Right lobe of liver (tissue), 6 donors: ENCODE results near the gene ZNF791. TPM values are rescaled to one million over a fixed set of nuclear protein-coding genes. Genes with fewer than 3 reads are reported as not detected.
A peak's percentile ranks its signal among the peaks of the same experiment; 100 is the strongest.

Source experiments
- ATAC-seq, 4 donors: fragments of 200-7000 bp; cut with Tn5 transposase; one replicate each; pipeline ENCODE4 v1.9.1; 2020; ENCODE audit warnings: mild to moderate bottlenecking in 4 of 4, moderate library complexity in 4 of 4
- DNase-seq, 3 donors: peaks; one replicate each; pipeline ENCODE4 v3.0.0-alpha.2; 2020
- H3K27ac ChIP-seq, 3 donors: fragments of 200-600 bp; one replicate each; pipeline ENCODE4 v1.8.0; 2022
- H3K27me3 ChIP-seq, 2 donors: fragments of 200-600 bp; one replicate each; pipeline ENCODE4 v1.8.0; 2022
- H3K36me3 ChIP-seq, 4 donors: fragments of 200-600 bp; sonication (generic) in 1 of 4; one replicate each; pipeline versions ENCODE4 v1.5.1 to v1.8.0; 2017 to 2022; ENCODE audit warnings: control low read depth in 1 of 4
- H3K4me1 ChIP-seq, 4 donors: fragments of 200-600 bp; sonication (generic) in 1 of 4; one replicate each; pipeline versions ENCODE4 v1.5.1 to v1.8.0; 2017 to 2022; ENCODE audit warnings: control low read depth in 1 of 4
- H3K4me3 ChIP-seq, 3 donors: fragments of 200-600 bp; one replicate each; pipeline ENCODE4 v1.8.0; 2022
- H3K9me3 ChIP-seq, 4 donors: fragments of 200-600 bp; sonication (generic) in 1 of 4; one replicate each; pipeline versions ENCODE4 v1.5.1 to v1.8.0; 2017 to 2022; ENCODE audit warnings: control low read depth in 1 of 4
- POLR2A ChIP-seq: fragments of 450-650 bp; IDR thresholded peaks from one replicate; pipeline ENCODE4 v1.6.1; 2017; ENCODE audit warnings: antibody characterized with exemption, mild to moderate bottlenecking
- WGBS: methylation state at CpG from one replicate; pipeline ENCODE4 v1.1.6; 2018; ENCODE audit warnings: low coverage, low lambda C conversion rate; ENCODE audit not compliant: insufficient coverage; ENCODE audit errors: missing lambda C conversion rate; 5-methylcytosine and 5-hydroxymethylcytosine counted together
- intact Hi-C, 2 donors: fragments of 100-400 bp; cut with DNase I; formaldehyde crosslinking; loops; one replicate each; pipeline versions ENCODE4 v1.11.2 to v1.14.1; 2022
- total RNA-seq, 6 experiments: library from RNA; depleted of rRNA in 2 of 6; stranded (reverse); fragments of >200 nt in 2 of 6; fragmentation: NEBNext Ultra II Directional in 3 of 6; extraction: Animal tissue kit (Norgen Biotek cat#: 25700) in 3 of 6; gene quantifications; one replicate each; pipeline versions ENCODE4 v1.1.0 to v1.2.4, GENCODE V29; 2016 to 2023
- TF ChIP-seq, protein P1 (sequence below), 4 donors: fragments of 200-600 bp in 3 of 4; fragments of 450-650 bp in 1 of 4; IDR thresholded peaks; one replicate each; pipeline versions ENCODE4 v1.5.1 to v1.8.0; 2016 to 2022; ENCODE audit warnings: antibody characterized with exemption in 4 of 4, mild to moderate bottlenecking in 2 of 4
- donor health status: DM: no; HTN: yes; CAD: no.
- donor health status: DM: no; HTN: no; CAD: no.
- donor health status: DM: no; HTN: no; CAD: no.
- donor health status: DM: no; HTN: yes; CAD: no.
- donor health status: DM: no; HTN: yes; CAD: no.

Gene ZNF791
- total RNA-seq, 6 experiments from 2014 or later, result 5.5 to 10.7 (median 7.8) TPM

DNA sequence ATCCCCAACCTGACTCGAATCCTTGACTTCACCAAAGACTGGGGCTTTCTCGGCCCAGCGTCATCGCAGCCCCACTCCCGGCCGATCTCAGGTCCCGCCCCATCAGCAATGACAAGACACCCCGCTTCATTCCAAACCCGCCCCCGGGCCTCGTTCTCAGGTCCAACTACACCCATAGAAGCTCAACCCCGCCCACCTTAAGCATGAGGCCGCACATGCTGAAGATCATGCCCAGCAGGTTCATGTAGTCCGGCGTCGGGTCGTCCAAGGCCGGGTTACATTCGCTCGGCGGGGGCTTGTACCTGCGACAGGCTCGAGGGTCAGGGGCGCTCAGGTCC lies 58.2 kb downstream of the ZNF791 start:
- Histone ChIP-seq H3K27ac (peak overlapping the region; percentile 86 to 96 (median 93)), H3K4me3 (peak overlapping the region; percentile 55 to 83 (median 63)), H3K36me3 (peaks cover 0 to 12% (median 1%) of the 10 kb centered on the region in 4 donors), H3K27me3 (no peaks in the 10 kb centered on the region), H3K4me1 (peaks cover 0 to 28% (median 12%) of the 10 kb centered on the region in 4 donors), H3K9me3 (no peaks in the 10 kb centered on the region)
- DNase-seq (peak in 2 of 3 donors; percentile 65 to 68), ATAC-seq (peak; percentile 4 to 24 (median 10))
- TF ChIP-seq, protein P1, sequence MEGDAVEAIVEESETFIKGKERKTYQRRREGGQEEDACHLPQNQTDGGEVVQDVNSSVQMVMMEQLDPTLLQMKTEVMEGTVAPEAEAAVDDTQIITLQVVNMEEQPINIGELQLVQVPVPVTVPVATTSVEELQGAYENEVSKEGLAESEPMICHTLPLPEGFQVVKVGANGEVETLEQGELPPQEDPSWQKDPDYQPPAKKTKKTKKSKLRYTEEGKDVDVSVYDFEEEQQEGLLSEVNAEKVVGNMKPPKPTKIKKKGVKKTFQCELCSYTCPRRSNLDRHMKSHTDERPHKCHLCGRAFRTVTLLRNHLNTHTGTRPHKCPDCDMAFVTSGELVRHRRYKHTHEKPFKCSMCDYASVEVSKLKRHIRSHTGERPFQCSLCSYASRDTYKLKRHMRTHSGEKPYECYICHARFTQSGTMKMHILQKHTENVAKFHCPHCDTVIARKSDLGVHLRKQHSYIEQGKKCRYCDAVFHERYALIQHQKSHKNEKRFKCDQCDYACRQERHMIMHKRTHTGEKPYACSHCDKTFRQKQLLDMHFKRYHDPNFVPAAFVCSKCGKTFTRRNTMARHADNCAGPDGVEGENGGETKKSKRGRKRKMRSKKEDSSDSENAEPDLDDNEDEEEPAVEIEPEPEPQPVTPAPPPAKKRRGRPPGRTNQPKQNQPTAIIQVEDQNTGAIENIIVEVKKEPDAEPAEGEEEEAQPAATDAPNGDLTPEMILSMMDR (IDR thresholded peaks at IDR 0.05), result no peak
- peak; percentile 16 for TF ChIP-seq POLR2A
- 0% methylated on average over 21 of the region's 24 CpGs for WGBS
- intact Hi-C loops, result loop anchor here in 1 of 2 donors (10.0 kb wide), 1 partner anchor 104 kb away; no protein-coding TSS in a partner anchor

- WGBS, result 0% methylated on average over 23 of the region's 64 CpGs
- Histone ChIP-seq H3K36me3 (peaks cover 0 to 19% (median 5%) of the 10 kb centered on the region in 4 donors), H3K27me3 (no peaks in the 10 kb centered on the region)
Measured at GRCh38 chr19:12669270-12670158, 58.8 kb downstream of the ZNF791 start.

DNA sequence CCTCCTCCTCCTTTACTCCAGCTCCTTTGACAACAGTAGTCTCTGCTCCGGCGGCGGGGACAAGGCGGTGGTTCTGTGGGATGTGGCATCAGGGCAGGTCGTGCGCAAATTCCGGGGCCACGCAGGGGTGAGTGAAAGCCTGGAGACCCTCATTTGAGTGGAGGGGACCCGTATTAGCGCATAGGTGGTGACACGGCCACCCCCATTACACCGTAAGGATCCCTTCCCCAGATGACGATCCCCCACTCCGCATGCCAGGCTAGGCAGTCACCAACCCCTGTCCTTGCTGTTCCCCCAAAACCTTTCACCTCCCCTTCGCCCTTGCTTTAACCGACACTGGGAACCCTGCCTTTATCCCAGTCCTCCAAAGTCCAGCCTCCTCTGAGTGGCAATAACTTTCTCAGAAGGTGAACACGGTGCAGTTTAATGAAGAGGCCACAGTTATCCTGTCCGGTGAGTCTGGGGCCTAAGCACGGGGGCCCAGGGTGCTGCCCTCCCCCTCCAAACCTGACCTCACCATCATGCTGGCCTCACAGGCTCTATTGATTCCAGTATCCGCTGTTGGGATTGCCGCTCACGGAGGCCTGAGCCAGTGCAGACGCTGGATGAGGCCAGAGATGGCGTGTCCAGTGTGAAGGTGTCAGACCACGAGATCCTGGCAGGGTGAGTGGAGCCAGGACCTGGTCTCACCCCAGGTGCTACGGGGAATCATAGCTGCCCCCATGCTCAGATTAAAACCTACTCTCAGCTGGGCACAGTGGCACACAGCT lies 59.6 kb downstream of the ZNF791 start:
- peaks cover 0 to 28% (median 12%) of the 10 kb centered on the region in 4 donors for H3K4me1 ChIP-seq
- H3K9me3 ChIP-seq, result no peaks in the 10 kb centered on the region
- TF ChIP-seq, protein P1 (IDR thresholded peaks at IDR 0.05), result no peak
- no peak for TF ChIP-seq POLR2A
- no peak for DNase-seq
- peak overlapping the region in 2 of 3 donors; percentile 86 to 96 for H3K27ac ChIP-seq
- H3K36me3 ChIP-seq, result peaks cover 0 to 27% (median 7%) of the 10 kb centered on the region in 4 donors
- H3K4me3 ChIP-seq, result peak overlapping the region; percentile 55 to 83 (median 63)
- intact Hi-C loops, result loop anchor here in 1 of 2 donors (5.0 kb wide), 1 partner anchor 108 kb away; no protein-coding TSS in a partner anchor
- no peak for ATAC-seq
- 56% methylated on average over 7 of the region's 26 CpGs for WGBS
- H3K27me3 ChIP-seq, result no peaks in the 10 kb centered on the region

More at GRCh38 chr19:12669270-12670158, 58.8 kb downstream of the ZNF791 start:
- peak; percentile 69 to 78 (median 72) for ATAC-seq
- Histone ChIP-seq H3K9me3 (no peaks in the 10 kb centered on the region), H3K4me1 (peaks cover 0 to 28% (median 12%) of the 10 kb centered on the region in 4 donors), H3K27ac (peak overlapping the region; percentile 86 to 96 (median 93)), H3K4me3 (peak overlapping the region; percentile 55 to 83 (median 63))
- intact Hi-C loops, result loop anchor here (5.0 to 10.0 kb wide), 2 partner anchors 105 to 107 kb away; no protein-coding TSS in a partner anchor
- DNase-seq, result peak; percentile 77 to 84 (median 83)
- TF ChIP-seq, protein P1 (IDR thresholded peaks at IDR 0.05), result no peak
- TF ChIP-seq POLR2A, result peak; percentile 5

DNA sequence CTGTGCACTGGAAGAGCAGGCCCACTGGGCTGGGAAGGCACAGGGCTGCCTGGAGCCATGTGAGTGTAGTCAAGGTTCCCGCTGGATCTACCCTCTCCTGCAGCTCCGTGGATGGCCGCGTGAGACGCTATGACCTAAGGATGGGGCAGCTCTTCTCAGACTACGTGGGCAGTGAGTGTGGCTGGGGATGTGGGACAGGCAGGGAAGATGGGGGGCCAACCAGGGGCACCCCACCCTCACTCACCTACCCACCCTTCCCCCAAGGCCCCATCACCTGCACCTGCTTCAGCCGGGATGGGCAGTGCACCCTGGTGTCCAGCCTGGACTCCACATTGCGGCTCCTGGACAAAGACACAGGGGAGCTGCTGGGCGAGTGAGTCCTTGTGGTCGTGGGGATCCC lies 62.0 kb downstream of the ZNF791 start:
- DNase-seq (no peak), ATAC-seq (no peak)
- Histone ChIP-seq H3K36me3 (peaks cover 0 to 46% (median 20%) of the 10 kb centered on the region in 4 donors), H3K4me1 (peaks cover 0 to 26% (median 7%) of the 10 kb centered on the region in 4 donors), H3K4me3 (no peak overlapping the region), H3K27me3 (no peaks in the 10 kb centered on the region), H3K9me3 (no peaks in the 10 kb centered on the region), H3K27ac (no peak overlapping the region)
- intact Hi-C loops, result loop anchor here in 1 of 2 donors (5.0 kb wide), 1 partner anchor 110 kb away; no protein-coding TSS in a partner anchor
- TF ChIP-seq POLR2A, result no peak
- TF ChIP-seq, protein P1 (IDR thresholded peaks at IDR 0.05), result no peak
- no CpG with 5 or more reads among the region's 10 CpGs for WGBS
